Skin of body (tissue), 2 donors: ENCODE data around the gene KIRREL2. TPM values are rescaled to one million over a fixed set of nuclear protein-coding genes. Genes with fewer than 3 reads are reported as not detected.

Source experiments
- DNase-seq: peaks from one replicate; lab custom pipeline; 2025; lab: John Stamatoyannopoulos, UW
- total RNA-seq: library from RNA; depleted of rRNA; stranded (reverse); fragments of >200 nt; gene quantifications from one replicate; pipeline ENCODE4 v1.2.3, GENCODE V29; 2014

Gene KIRREL2
- total RNA-seq, 1 donor from 2014 or later: 0.10 TPM

GRCh38 chr19:35844482-35845214 lies 12.1 kb upstream of the KIRREL2 start:
- DNase-seq: no peak

- no peak for DNase-seq
Measured at GRCh38 chr19:35845215-35846037, 11.3 kb upstream of the KIRREL2 start.

GRCh38 chr19:35846038-35846668 lies 10.6 kb upstream of the KIRREL2 start:
- no peak for DNase-seq

- DNase-seq: no peak
Measured at GRCh38 chr19:35847911-35848310, 8.8 kb upstream of the KIRREL2 start.

GRCh38 chr19:35848486-35848885 lies 8.2 kb upstream of the KIRREL2 start:
- DNase-seq: no peak

- no peak for DNase-seq
Measured at GRCh38 chr19:35848919-35849505, 7.7 kb upstream of the KIRREL2 start.

GRCh38 chr19:35851213-35852028 lies 5.3 kb upstream of the KIRREL2 start:
- DNase-seq: no peak

- DNase-seq: no peak
Measured at GRCh38 chr19:35852029-35852780, 4.5 kb upstream of the KIRREL2 start, which contains the start of gene NPHS1. Gene NPHS1, minus strand, starts transcription at chr19:35852504. Its CDS starts 667 bp downstream, at chr19:35851837.

- DNase-seq: no peak
Measured at GRCh38 chr19:35853038-35853756, 3.5 kb upstream of the KIRREL2 start.

- no peak for DNase-seq
Measured at GRCh38 chr19:35858311-35858710, 1.6 kb downstream of the KIRREL2 start.

- no peak for DNase-seq
Measured at GRCh38 chr19:35859414-35859813, 2.7 kb downstream of the KIRREL2 start.

GRCh38 chr19:35860436-35860817 lies 3.7 kb downstream of the KIRREL2 start:
- DNase-seq: no peak

GRCh38 chr19:35860818-35861639 lies 4.3 kb downstream of the KIRREL2 start:
- DNase-seq: no peak

GRCh38 chr19:35861640-35862160 lies 5.0 kb downstream of the KIRREL2 start:
- DNase-seq: no peak

GRCh38 chr19:35862528-35862927 lies 5.8 kb downstream of the KIRREL2 start:
- DNase-seq: no peak

- DNase-seq: no peak
Measured at GRCh38 chr19:35863018-35863417, 6.3 kb downstream of the KIRREL2 start.

GRCh38 chr19:35868172-35868822 lies 11.6 kb downstream of the KIRREL2 start, which contains the start of gene APLP1:
Gene APLP1, plus strand, starts transcription at chr19:35868574. Its CDS starts 63 bp downstream, at chr19:35868637.
- DNase-seq: no peak
